ENCODE measurements around the gene GNG7. TPM values are rescaled to one million over a fixed set of nuclear protein-coding genes. Genes with fewer than 3 reads are reported as not detected.

GNG7 gene
- polyA plus RNA-seq, 1 of the 3 experiments (the other 2 are of a cell fraction): 2.2 TPM

- ChIA-PET CTCF (interaction anchor here (2.2 kb wide), 1 partner anchor 96 kb away, joined by 10 read pairs; no protein-coding TSS in a partner anchor), POLR2A (no interaction called here)
- Histone ChIP-seq H3K9me2 (no peaks in the 10 kb centered on the region), H3K27me3 (ENCODE audit: insufficient read depth) (peaks cover 5% of the 10 kb centered on the region; the same call in 1 of the 2 replicates), H3F3A (replicated peaks; ENCODE audit: insufficient read depth) (no peaks in the 10 kb centered on the region), H3K4me3 (ENCODE audit: low read depth in 2 of 2, low read length in 1 of 2) (no peak overlapping the region), H3K36me3 (replicated peaks in 1 of 2; ENCODE audit: control insufficient read depth in 1 of 2, insufficient read depth in 2 of 2, low read length in 1 of 2) (no peaks in the 10 kb centered on the region), H3K27ac (ENCODE audit: low read depth in 2 of 2, low read length in 1 of 2) (no peak overlapping the region), H3K4me2 (no peak overlapping the region), H3K9ac (no peak overlapping the region), H3K9me3 (no peaks in the 10 kb centered on the region), H3K4me1 (ENCODE audit: control insufficient read depth in 1 of 2, insufficient read depth in 2 of 2, low read depth in 1 of 2, low read length in 1 of 2) (peaks cover 0 to 6% of the 10 kb centered on the region in 2 experiments; a peak in 1 of 4 replicates), H4K20me1 (ENCODE audit: insufficient read depth) (no peaks in the 10 kb centered on the region), H3K79me2 (ENCODE audit: insufficient read depth) (no peaks in the 10 kb centered on the region), H2AFZ (ENCODE audit: low read depth) (no peak overlapping the region)
- TF ChIP-seq SIN3A (IDR thresholded peaks at IDR 0.05; ENCODE audit: borderline replicate concordance, low read depth, low read length) (no peak), TCF12 (IDR thresholded peaks at IDR 0.05) (no peak), USF1 (IDR thresholded peaks at IDR 0.05; ENCODE audit: borderline replicate concordance, low read depth) (no peak), ELF1 (IDR thresholded peaks at IDR 0.05) (no peak), PBX3 (IDR thresholded peaks at IDR 0.05) (no peak), MXI1 (IDR thresholded peaks at IDR 0.05; ENCODE audit: low read depth, low read length) (no peak), MAX (IDR thresholded peaks at IDR 0.05; ENCODE audit: low read depth) (no peak), USF2 (IDR thresholded peaks at IDR 0.05; ENCODE audit: borderline replicate concordance, low read depth, low read length) (no peak), RFX5 (IDR thresholded peaks at IDR 0.05; ENCODE audit: low read length) (no peak), NFIC (IDR thresholded peaks at IDR 0.05; ENCODE audit: borderline replicate concordance) (no peak), FOXM1 (IDR thresholded peaks at IDR 0.05; ENCODE audit: low read depth) (no peak), GABPA (IDR thresholded peaks at IDR 0.05; ENCODE audit: low read depth) (no peak), JUND (IDR thresholded peaks at IDR 0.05) (no peak), TAF1 (IDR thresholded peaks at IDR 0.05; ENCODE audit: borderline replicate concordance, low read depth, low read length) (no peak), GATA2 (CRISPR knock-in tag; IDR thresholded peaks at IDR 0.05) (no peak), ZBTB33 (IDR thresholded peaks at IDR 0.05; ENCODE audit: borderline replicate concordance, low read depth) (no peak), EP300 (IDR thresholded peaks at IDR 0.05; ENCODE audit: borderline replicate concordance in 1 of 2, low read depth in 1 of 2, low read length in 1 of 2) (no peak)
- no peak for DNase-seq
- 7% methylated on average over 4 of the region's 4 CpGs for WGBS (ENCODE audit: low lambda C conversion rate)
Measured at GRCh38 chr19:2744113-2744512, 41.6 kb upstream of the GNG7 start.
